Keratinocyte (primary cell): Measurements from ENCODE around the gene MLLT1. TPM values are rescaled to one million over a fixed set of nuclear protein-coding genes. Genes with fewer than 3 reads are reported as not detected.

Experiments
- DNase-seq: peaks from one replicate; pipeline ENCODE4 v3.0.0-alpha.2; 2011; ENCODE audit warnings: low read depth, missing footprints, low spot score
- FAIRE-seq: peaks from 2 replicates; lab custom pipeline; 2011; peaks lifted over from hg19 to GRCh38; lab: Jason Lieb, UNC
- H2AFZ ChIP-seq: 2 replicates; pipeline ENCODE4 v1.6.0; 2012; ENCODE audit warnings: low read length, control low read depth, inconsistent platforms; ENCODE audit not compliant: control insufficient read depth
- H3K27ac ChIP-seq: 2 replicates; pipeline ENCODE4 v1.5.1; 2011; ENCODE audit warnings: low read length; ENCODE audit not compliant: control insufficient read depth, insufficient read depth
- H3K27me3 ChIP-seq: 3 replicates; pipeline ENCODE4 v1.6.0; 2011; ENCODE audit warnings: low read length; ENCODE audit not compliant: control insufficient read depth, insufficient read depth; ENCODE audit errors: extremely low read depth
- H3K36me3 ChIP-seq, 2 experiments: 2 replicates in 1 of 2; 3 replicates in 1 of 2; pipeline ENCODE4 v1.5.1; 2011; ENCODE audit warnings: low read length in 2 of 2, mild to moderate bottlenecking in 1 of 2; ENCODE audit not compliant: control insufficient read depth in 2 of 2, insufficient read depth in 2 of 2; ENCODE audit errors: extremely low read depth in 1 of 2
- H3K4me1 ChIP-seq: 3 replicates; pipeline ENCODE4 v1.5.1; 2011; ENCODE audit warnings: low read length; ENCODE audit not compliant: control insufficient read depth, insufficient read depth; ENCODE audit errors: extremely low read depth
- H3K4me2 ChIP-seq: 3 replicates; pipeline ENCODE4 v1.6.0; 2011; ENCODE audit warnings: low read depth, low read length; ENCODE audit not compliant: control insufficient read depth, insufficient read depth; ENCODE audit errors: extremely low read depth
- H3K4me3 ChIP-seq, 3 experiments: fragments of 200-600 bp in 1 of 3; sonication (generic) in 1 of 3; 2 replicates in 2 of 3; 3 replicates in 1 of 3; pipeline ENCODE4 v1.5.1; 2011 to 2016; ENCODE audit warnings: low read length in 3 of 3, mild to moderate bottlenecking in 3 of 3, control low read depth in 2 of 3, inconsistent platforms in 1 of 3, low read depth in 1 of 3, mixed read lengths in 1 of 3, mixed run types in 1 of 3, moderate library complexity in 1 of 3; ENCODE audit not compliant: control insufficient read depth in 2 of 3, insufficient read depth in 2 of 3; ENCODE audit errors: extremely low read depth in 1 of 3
- H3K79me2 ChIP-seq: 2 replicates; pipeline ENCODE4 v1.6.0; 2012; ENCODE audit warnings: low read length; ENCODE audit not compliant: control insufficient read depth, insufficient read depth
- H3K9ac ChIP-seq: 3 replicates; pipeline ENCODE4 v1.6.0; 2011; ENCODE audit warnings: low read length; ENCODE audit not compliant: control insufficient read depth, insufficient read depth; ENCODE audit errors: extremely low read depth
- H3K9me1 ChIP-seq: 3 replicates; pipeline ENCODE4 v1.6.0; 2011; ENCODE audit warnings: low read length; ENCODE audit not compliant: control insufficient read depth, insufficient read depth; ENCODE audit errors: extremely low read depth
- H3K9me3 ChIP-seq: 2 replicates; pipeline ENCODE4 v1.5.1; 2012; ENCODE audit warnings: low read depth, low read length; ENCODE audit not compliant: control insufficient read depth
- H4K20me1 ChIP-seq: 3 replicates; pipeline ENCODE4 v1.6.0; 2011; ENCODE audit warnings: low read length; ENCODE audit not compliant: control insufficient read depth, insufficient read depth; ENCODE audit errors: extremely low read depth
- EZH2 ChIP-seq: IDR thresholded peaks from one replicate; pipeline ENCODE4 v1.6.1; 2012; ENCODE audit warnings: inconsistent platforms, mild to moderate bottlenecking, low read length, moderate library complexity
- dilution Hi-C: fragments of 300-500 bp; cut with MboI; formaldehyde crosslinking; loops from one replicate; pipeline ENCODE4 v1.7.0; 2020; ENCODE audit warnings: low sequenced_read_pairs; ENCODE audit not compliant: extremely low pct_ligation_motif_present
- polyA plus RNA-seq, 5 experiments: library from polyadenylated mRNA; depleted of rRNA in 3 of 5; stranded (reverse) in 3 of 5; stranded (forward) in 1 of 5; unstranded in 1 of 5; fragments of >200 nt; gene quantifications; 1 replicate in 1 of 5; 2 replicates in 3 of 5; 3 replicates in 1 of 5; pipeline versions ENCODE4 v1.2.1 to v1.2.3, GENCODE V29; 2011 to 2012; ENCODE audit warnings: missing spikeins in 2 of 5, low read depth in 1 of 5, low replicate concordance in 1 of 5
- TF ChIP-seq, protein P1 (sequence below), 3 experiments: IDR thresholded peaks in 1 of 3; conservative IDR thresholded peaks in 1 of 3; optimal IDR thresholded peaks in 1 of 3; 2 replicates in 2 of 3; 3 replicates in 1 of 3; pipeline versions ENCODE3 to v1.5.1; 2011; ENCODE audit warnings: low read length in 3 of 3, mild to moderate bottlenecking in 3 of 3, moderate library complexity in 2 of 3, control low read depth in 1 of 3, inconsistent platforms in 1 of 3; ENCODE audit not compliant: insufficient read depth in 2 of 3; ENCODE audit errors: extremely low read depth in 1 of 3

MLLT1 gene
- polyA plus RNA-seq, 1 donor (not counting 4 experiments of a cell fraction or from before 2014, with no cell fraction given): 8.3 TPM

DNA sequence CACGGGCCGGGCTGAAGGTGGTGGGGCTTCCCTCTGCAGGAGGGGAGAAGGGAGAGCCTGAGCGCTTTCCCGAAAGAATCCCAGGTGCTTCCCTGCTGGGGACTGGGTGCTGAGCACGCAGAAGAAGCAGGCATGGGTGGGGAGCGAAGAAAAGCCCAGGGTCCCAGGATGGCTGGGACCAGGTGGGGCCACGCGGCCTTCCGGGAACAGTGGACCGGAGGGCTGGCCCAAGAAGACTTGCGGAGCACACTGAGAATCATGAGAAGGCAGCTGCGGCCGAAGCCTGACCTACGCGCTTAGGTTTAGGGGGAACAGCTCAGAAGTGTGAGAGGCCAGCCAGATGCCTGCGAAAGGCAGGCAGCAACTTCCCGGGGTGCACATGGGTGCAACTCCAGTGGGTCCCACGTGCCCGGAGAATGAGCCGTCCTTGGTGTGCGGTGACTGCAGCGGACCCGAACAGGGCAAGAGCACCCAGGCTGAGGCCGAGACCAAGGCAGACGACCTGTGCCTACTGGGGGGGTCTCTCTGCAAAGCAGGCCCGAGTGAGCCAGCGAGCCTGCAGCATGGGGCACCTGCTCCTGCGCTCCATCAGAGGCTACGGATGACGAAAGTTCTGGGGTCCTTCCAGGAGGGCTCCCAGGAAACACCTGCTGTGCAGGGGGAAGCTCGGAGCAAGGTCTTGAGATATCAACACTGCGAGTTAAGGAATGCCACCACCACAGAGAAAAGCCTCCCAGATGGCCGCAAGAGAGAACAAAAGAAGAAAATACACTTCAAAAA lies 52.4 kb downstream of the MLLT1 start:
- peaks cover 17% of the 10 kb centered on the region for H3K4me1 ChIP-seq
- peaks cover 8 to 19% of the 10 kb centered on the region in 2 experiments for H3K36me3 ChIP-seq
- H3K4me3 ChIP-seq: no peak overlapping the region
- no peak overlapping the region for H2AFZ ChIP-seq
- peaks cover 11% of the 10 kb centered on the region for H4K20me1 ChIP-seq
- TF ChIP-seq, protein P1, sequence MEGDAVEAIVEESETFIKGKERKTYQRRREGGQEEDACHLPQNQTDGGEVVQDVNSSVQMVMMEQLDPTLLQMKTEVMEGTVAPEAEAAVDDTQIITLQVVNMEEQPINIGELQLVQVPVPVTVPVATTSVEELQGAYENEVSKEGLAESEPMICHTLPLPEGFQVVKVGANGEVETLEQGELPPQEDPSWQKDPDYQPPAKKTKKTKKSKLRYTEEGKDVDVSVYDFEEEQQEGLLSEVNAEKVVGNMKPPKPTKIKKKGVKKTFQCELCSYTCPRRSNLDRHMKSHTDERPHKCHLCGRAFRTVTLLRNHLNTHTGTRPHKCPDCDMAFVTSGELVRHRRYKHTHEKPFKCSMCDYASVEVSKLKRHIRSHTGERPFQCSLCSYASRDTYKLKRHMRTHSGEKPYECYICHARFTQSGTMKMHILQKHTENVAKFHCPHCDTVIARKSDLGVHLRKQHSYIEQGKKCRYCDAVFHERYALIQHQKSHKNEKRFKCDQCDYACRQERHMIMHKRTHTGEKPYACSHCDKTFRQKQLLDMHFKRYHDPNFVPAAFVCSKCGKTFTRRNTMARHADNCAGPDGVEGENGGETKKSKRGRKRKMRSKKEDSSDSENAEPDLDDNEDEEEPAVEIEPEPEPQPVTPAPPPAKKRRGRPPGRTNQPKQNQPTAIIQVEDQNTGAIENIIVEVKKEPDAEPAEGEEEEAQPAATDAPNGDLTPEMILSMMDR (optimal IDR thresholded peaks at IDR 0.05 in 1 of 3, IDR thresholded peaks at IDR 0.05 in 1 of 3, conservative IDR thresholded peaks at IDR 0.05 in 1 of 3; ENCODE audit: extremely low read depth in 1 of 3, insufficient read depth in 2 of 3, low read length in 3 of 3): no peak
- no peak for TF ChIP-seq EZH2
- dilution Hi-C loops: no loop called here
- no peak for DNase-seq
- peaks cover 3% of the 10 kb centered on the region for H3K9me1 ChIP-seq
- FAIRE-seq: no peak
- H3K79me2 ChIP-seq: peaks cover 34% of the 10 kb centered on the region
- H3K27ac ChIP-seq: no peak overlapping the region
- no peak overlapping the region for H3K9ac ChIP-seq
- H3K9me3 ChIP-seq: no peaks in the 10 kb centered on the region
- H3K4me2 ChIP-seq: no peak overlapping the region
- no peaks in the 10 kb centered on the region for H3K27me3 ChIP-seq

DNA sequence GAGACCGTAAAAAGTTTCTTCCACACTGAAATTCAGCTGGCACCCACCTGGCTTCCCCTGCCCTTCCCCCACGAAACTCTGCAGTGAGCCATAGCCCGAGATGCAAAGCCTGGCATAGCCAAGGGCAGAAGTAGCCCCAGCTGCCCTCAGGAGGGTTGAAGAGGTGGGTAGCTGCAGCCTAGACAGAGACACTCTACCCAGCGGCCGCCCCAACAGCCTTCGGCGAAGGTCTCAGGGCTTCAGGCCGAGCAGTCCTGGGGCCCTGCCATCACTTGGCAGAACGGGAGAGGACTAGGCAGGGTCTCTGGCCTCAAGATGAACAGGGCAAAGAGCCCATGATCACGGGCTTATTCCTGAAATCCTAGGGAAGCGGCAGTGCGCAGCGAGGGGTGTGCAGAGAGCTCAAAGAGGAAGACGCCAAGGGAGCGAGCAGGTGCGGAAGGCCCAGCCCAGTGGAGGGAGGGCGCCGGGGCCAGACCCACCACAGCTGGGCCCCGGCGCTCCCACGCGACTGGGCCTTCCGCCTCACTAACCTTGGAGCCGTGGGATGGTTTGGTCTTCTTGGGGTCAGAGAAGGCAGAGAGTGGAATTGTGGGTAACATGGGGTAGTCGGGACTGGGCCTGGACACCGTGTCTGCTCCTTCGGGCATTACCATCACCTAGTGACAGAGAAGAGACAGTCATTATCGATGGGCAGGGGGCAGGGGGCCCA lies 53.2 kb downstream of the MLLT1 start:
- Histone ChIP-seq H4K20me1 (peaks cover 8% of the 10 kb centered on the region), H3K36me3 (peaks cover 5 to 21% of the 10 kb centered on the region in 2 experiments), H3K79me2 (peaks cover 28% of the 10 kb centered on the region), H3K27me3 (no peaks in the 10 kb centered on the region), H3K9me1 (peaks cover 3% of the 10 kb centered on the region), H3K9ac (no peak overlapping the region), H2AFZ (no peak overlapping the region), H3K27ac (no peak overlapping the region), H3K4me2 (no peak overlapping the region), H3K4me3 (no peak overlapping the region), H3K4me1 (peaks cover 16% of the 10 kb centered on the region), H3K9me3 (no peaks in the 10 kb centered on the region)
- DNase-seq (no peak), FAIRE-seq (no peak)
- no peak for TF ChIP-seq EZH2
- TF ChIP-seq, protein P1 (optimal IDR thresholded peaks at IDR 0.05 in 1 of 3, IDR thresholded peaks at IDR 0.05 in 1 of 3, conservative IDR thresholded peaks at IDR 0.05 in 1 of 3; ENCODE audit: extremely low read depth in 1 of 3, insufficient read depth in 2 of 3, low read length in 3 of 3): no peak
- dilution Hi-C loops: no loop called here
